ENCODE results near the gene MEX3D.
A peak's percentile ranks its signal among the peaks of the same experiment; 100 is the strongest.

MEX3D gene

GRCh38 chr19:1591421-1592023 lies 23.4 kb upstream of the MEX3D start:
- 0 out of 2 replicates have a peak, but pooled peaks have one; percentile 17 for TF ChIP-seq CREB5 (CRISPR knock-in tag; IDR thresholded peaks at IDR 0.05; ENCODE audit: low read depth)
- no peak for TF ChIP-seq ESRRG (CRISPR knock-in tag; IDR thresholded peaks at IDR 0.05)
- no peak; the same call in 2 of the 3 replicates for ATAC-seq

GRCh38 chr19:1590641-1591397 lies 22.7 kb upstream of the MEX3D start:
- no peak for TF ChIP-seq ZNF565 (CRISPR knock-in tag; conservative IDR thresholded peaks at IDR 0.05; ENCODE audit: low read depth)
- no peak for TF ChIP-seq ZFP30 (CRISPR knock-in tag; IDR thresholded peaks at IDR 0.05)
- no peak for TF ChIP-seq POU6F1 (CRISPR knock-in tag; IDR thresholded peaks at IDR 0.05; ENCODE audit: borderline replicate concordance, low read depth)
- no peak for TF ChIP-seq PPARA (CRISPR knock-in tag; IDR thresholded peaks at IDR 0.05; ENCODE audit: borderline replicate concordance)
- TF ChIP-seq GLIS3 (CRISPR knock-in tag; IDR thresholded peaks at IDR 0.05), result no peak
- no peak for TF ChIP-seq CSDC2 (CRISPR knock-in tag; IDR thresholded peaks at IDR 0.05)
- peak; percentile 55 for ATAC-seq

GRCh38 chr19:1587872-1588271 lies 19.7 kb upstream of the MEX3D start:
- no peak for TF ChIP-seq GLIS3 (CRISPR knock-in tag; IDR thresholded peaks at IDR 0.05)
- TF ChIP-seq ZNF70 (CRISPR knock-in tag; IDR thresholded peaks at IDR 0.05), result no peak
- TF ChIP-seq ZNF565 (CRISPR knock-in tag; conservative IDR thresholded peaks at IDR 0.05; ENCODE audit: low read depth), result no peak
- TF ChIP-seq ISL1 (CRISPR knock-in tag; IDR thresholded peaks at IDR 0.05), result no peak
- no peak for TF ChIP-seq ESRRG (CRISPR knock-in tag; IDR thresholded peaks at IDR 0.05)
- no peak for TF ChIP-seq ZC3H10 (CRISPR knock-in tag; IDR thresholded peaks at IDR 0.05)
- no peak for ATAC-seq

- no peak for TF ChIP-seq ZNF565 (CRISPR knock-in tag; conservative IDR thresholded peaks at IDR 0.05; ENCODE audit: low read depth)
- TF ChIP-seq TCF4 (CRISPR knock-in tag; IDR thresholded peaks at IDR 0.05; ENCODE audit: borderline replicate concordance), result no peak
- TF ChIP-seq ESRRG (CRISPR knock-in tag; IDR thresholded peaks at IDR 0.05), result no peak
- no peak for TF ChIP-seq CSDC2 (CRISPR knock-in tag; IDR thresholded peaks at IDR 0.05)
- no peak for TF ChIP-seq ZNF8 (CRISPR knock-in tag; IDR thresholded peaks at IDR 0.05)
- no peak for TF ChIP-seq CREB5 (CRISPR knock-in tag; IDR thresholded peaks at IDR 0.05; ENCODE audit: low read depth)
- no peak for TF ChIP-seq TSHZ2 (CRISPR knock-in tag; IDR thresholded peaks at IDR 0.05)
- TF ChIP-seq GLIS3 (CRISPR knock-in tag; IDR thresholded peaks at IDR 0.05), result no peak
- no peak for TF ChIP-seq ZFP30 (CRISPR knock-in tag; IDR thresholded peaks at IDR 0.05)
- no peak for TF ChIP-seq ZNF70 (CRISPR knock-in tag; IDR thresholded peaks at IDR 0.05)
- no peak for TF ChIP-seq ISL1 (CRISPR knock-in tag; IDR thresholded peaks at IDR 0.05)
- TF ChIP-seq TOX (CRISPR knock-in tag; IDR thresholded peaks at IDR 0.05; ENCODE audit: borderline replicate concordance), result no peak
- no peak for TF ChIP-seq RARB (CRISPR knock-in tag; IDR thresholded peaks at IDR 0.05)
- no peak for TF ChIP-seq SNAI2 (CRISPR knock-in tag; IDR thresholded peaks at IDR 0.05)
- no peak for TF ChIP-seq PATZ1 (CRISPR knock-in tag; IDR thresholded peaks at IDR 0.05; ENCODE audit: borderline replicate concordance)
- no peak for TF ChIP-seq BACH2 (CRISPR knock-in tag; IDR thresholded peaks at IDR 0.05; ENCODE audit: borderline replicate concordance)
- TF ChIP-seq ZC3H10 (CRISPR knock-in tag; IDR thresholded peaks at IDR 0.05), result no peak
- TF ChIP-seq PPARA (CRISPR knock-in tag; IDR thresholded peaks at IDR 0.05; ENCODE audit: borderline replicate concordance), result no peak
- ATAC-seq, result no peak
Measured at GRCh38 chr19:1585243-1585580, 17.1 kb upstream of the MEX3D start.
